HTERT RPE-1 (cell line): ENCODE results near the gene NRXN2.

Source experiments
- in situ Hi-C: fragments of 300-500 bp; cut with MboI; formaldehyde crosslinking; loops from 4 replicates; pipeline ENCODE4 v1.14.3; 2020; ENCODE audit warnings: low sequenced_read_pairs

Gene NRXN2

DNA sequence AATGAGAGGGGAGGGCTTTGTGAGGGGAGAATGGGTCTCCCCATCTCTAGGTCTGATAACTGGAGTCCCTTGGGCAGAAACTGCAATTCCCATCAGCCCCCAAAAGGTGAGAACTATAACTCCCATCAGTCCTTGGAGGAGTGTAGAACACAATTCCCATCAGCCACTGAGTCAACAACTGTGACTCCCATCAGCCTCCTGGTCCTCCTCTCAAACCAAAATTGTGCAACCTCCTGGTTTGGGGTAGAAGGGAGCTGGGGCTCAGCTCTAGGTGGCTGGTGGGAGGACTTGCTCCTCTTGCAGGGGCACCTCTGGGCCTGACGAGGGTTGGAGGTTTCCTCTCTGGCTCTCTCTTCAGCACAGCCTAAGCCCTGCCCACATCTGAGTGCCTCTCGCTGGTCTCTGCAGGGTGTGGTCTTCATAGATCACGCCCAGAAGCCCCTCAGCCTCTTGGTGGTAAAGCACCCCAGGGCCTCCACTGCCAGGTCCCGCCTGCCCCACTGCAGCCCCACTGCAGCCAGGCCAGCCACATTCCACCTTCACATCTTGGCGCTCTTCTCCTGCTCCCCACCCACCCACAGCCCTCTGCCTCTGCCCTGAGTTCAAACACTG lies 113.5 kb downstream of the NRXN2 start:
- in situ Hi-C loops: no loop called here

DNA sequence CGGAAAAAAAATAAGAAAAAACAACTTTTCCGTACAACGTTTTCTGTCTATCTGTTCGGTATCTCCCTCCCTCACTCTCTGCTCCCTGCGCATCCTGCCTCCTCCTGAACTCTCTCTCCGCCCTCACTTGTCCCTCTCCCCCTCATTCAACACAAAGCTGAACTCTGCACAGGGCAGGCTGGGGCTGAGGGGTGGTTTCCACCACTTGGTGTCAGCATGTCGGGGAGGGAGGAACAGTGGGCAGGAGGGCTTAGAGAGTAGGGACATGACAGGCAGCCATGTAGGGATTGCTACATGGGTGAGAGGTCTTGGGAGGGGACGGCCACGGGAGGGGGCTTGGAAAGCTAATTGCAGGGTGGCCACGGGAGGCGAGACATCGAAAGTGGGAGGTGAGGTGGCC lies 114.4 kb downstream of the NRXN2 start:
- in situ Hi-C loops: no loop called here

- in situ Hi-C loops: no loop called here
Observed at GRCh38 chr11:64608046-64608445, 115.0 kb downstream of the NRXN2 start.

DNA sequence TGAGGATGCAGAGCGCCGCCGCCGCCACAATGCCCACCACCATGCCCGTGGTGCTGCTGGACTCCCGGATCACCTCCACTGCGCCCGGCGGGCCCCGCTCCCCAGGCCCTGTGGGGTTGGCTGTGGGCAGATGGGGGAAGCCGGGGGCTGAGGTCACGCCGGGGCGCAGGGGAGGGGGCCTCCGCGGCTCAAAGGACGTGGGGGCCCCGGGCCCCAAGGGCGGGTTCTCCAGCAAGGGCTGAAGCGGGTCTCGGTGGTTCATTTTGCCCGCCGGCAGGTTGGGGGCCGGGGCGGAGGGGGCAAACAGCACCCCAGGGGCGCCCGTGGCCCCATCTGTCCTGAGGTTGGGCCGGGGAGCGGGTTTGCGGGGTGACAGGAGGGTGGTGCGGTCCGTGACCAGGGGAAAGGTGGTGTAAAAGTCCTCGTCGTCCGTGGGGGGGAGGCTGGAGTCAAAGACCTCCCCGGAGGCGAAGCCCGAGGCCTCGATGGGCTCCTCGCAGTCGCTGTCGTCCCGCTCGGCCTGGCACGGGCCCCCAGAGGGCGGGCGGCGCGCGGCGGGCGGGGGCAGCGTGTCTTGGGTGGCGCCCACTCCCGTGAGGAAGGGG lies 115.5 kb downstream of the NRXN2 start:
- in situ Hi-C loops: no loop called here

GRCh38 chr11:64606796-64607380 lies 116.1 kb downstream of the NRXN2 start:
- in situ Hi-C loops: no loop called here

DNA sequence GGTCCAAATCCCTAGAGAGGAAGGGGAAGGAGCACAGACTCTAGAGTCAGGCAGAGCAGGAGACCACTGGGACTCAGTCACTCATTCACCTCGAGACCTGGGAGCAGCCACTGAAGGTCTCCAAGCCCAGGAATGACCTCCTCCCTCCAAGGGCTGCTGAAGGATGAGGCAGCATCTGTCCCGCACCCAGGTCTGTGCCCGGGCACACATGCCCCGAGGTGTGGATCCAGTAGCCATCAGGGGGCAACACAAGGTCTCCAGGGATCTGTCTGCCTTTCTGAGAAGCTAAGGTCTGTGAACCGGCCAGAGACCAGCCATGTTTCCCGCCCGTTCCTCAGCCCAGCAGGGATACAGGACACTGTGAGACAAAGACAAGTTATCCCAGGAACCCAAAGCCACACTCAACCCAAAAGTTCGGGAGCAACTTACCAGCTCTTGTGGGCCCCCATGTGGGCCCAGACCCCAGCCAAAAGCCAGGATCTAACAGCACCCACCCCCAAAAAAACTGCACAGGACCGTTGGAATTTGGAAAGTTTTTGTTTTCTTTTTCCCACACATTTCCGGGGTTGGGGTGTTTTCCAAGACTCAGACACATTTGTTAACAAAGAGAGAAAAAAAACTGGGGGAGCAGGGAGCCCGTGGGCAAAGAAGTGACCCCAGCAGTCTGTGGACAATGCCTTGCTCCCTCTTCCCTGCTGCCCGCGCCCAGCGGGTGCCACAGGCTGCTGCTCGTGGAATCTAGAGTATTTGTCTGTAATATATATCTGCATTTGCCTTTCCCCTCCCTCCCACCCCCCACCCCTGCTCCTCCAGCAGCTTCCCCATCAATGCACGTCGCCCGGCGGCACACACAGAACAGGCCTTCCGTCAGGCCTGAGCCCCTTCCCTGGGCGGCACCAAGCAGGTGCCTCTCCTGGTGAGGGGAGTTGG lies 117.1 kb downstream of the NRXN2 start:
- in situ Hi-C loops: no loop called here

- in situ Hi-C loops: no loop called here
Observed at GRCh38 chr11:64605244-64605560, 117.8 kb downstream of the NRXN2 start.

DNA sequence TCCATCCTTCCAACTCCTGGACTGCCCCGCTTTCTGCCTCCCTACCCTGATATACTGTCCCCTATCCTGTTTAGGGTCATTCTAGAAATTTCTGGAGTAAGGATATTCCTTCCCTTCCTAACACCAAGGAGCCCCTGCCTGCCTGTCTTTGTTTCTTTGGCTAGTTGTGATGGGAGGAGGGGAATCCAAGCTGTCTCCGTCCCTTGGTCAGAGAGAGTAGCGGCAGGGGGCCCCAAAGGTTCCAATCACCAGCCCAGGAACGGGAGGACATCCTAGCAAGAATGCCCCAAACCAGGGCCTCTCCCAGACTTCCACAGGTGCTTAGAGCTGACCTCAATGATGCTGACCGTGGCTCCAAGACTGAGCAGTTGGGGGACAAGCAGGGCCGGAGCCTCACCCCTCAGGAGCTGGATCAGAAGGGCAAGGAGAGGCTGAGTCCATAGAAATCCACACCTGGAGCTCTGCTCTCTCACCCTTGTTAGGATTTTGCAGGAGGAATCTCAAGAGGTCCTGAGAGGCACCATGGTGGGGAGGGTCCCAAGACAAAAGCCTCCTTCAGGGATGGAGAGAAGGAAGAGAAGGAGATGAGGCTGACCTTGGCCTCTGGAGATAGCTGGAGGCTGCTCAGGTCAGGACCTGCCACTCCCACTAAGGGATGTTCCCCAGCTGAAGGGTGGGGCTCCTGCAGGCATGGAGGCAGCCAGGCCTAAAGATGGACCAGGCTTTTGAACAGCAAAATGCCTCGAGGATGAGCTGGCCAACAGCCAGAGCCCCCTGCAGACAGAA lies 118.3 kb downstream of the NRXN2 start:
- in situ Hi-C loops: no loop called here

DNA sequence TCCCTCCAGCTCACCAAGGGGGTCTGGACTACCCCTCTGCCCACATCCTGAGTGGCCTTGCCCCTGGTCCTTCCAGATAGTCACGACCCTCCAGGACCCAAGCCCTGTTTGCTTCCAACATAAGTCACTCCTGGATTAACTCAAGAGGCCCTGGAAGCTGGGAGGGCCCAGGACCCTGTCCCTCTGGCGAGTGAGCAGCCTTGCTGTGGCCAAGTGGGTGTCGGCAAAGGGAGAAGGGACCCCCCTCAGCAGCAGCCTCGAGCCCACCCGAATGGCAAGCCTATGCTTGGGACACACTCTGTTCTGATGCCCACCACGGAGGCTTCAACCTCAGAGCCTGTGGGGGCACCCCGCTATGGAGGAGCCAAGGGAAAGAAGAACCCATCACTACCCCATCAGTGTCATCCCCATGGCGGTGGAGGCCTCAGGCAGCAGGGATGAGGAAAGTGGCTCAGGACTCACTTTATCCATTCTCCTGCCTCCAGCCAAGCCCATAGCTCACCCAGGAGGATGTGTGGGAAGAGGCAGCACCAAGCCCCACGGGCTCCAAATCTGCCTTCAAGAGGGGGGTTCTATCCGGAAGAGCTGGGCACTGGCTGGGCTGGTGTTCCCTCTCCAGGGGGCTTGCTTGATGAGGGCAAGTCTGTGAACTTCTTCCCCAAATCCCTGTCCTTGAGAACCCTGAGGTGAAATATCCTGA lies 119.4 kb downstream of the NRXN2 start:
- in situ Hi-C loops: no loop called here

DNA sequence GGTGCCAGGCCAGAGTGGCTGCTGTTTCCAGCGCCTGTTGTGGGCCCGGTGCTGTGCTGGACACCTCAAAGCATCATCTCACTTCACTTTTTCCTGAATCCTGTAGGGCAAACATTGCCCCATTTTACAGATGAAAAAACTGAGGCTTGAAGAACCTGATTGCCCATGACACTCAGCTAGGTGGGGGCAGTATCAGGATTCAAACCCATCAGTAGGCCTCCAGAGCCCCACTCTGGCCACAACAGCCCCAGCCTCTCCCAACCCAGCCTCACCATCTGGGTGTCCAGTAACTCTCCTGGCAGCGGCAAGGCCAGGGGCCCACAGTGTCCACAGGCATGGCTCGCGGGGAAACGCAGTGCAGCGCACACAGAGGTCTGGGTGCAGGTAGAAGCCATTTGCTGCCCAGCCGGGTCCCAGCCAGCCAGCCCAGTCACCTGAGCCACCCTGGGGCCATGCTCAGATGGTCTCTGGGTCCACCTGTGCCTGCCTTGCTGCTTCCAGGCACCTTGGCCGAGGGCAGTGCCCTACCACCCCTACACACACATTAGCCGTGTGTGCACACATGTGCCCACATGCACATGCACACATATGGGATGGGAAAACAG lies 120.4 kb downstream of the NRXN2 start:
- in situ Hi-C loops: no loop called here

GRCh38 chr11:64601605-64602465 lies 121.2 kb downstream of the NRXN2 start:
- in situ Hi-C loops: no loop called here

DNA sequence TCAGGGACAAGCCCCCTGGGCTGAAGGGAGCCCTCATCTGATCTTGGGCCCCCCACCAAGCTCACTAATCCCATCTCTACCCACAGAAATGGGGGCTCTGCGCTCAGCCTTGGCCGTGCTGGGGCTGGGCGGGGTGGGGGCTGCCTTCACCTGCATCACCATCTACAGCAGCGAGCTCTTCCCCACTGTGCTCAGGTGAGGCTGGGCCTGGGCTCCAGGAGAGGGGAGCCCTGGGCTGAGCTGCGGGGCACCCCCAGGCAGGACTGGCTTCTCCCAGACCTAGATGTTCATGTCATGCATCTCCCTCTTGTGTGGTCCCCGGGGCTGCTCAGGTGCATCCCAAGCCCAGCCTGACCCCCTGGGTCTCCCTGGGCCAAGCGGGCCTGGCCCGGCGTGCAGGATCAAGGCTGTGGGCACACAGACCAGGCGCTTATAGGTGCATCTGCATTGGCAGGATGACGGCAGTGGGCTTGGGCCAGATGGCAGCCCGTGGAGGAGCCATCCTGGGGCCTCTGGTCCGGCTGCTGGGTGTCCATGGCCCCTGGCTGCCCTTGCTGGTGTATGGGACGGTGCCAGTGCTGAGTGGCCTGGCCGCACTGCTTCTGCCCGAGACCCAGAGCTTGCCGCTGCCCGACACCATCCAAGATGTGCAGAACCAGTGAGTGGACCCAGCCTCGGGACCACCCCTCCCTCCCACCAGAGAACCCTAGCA lies 122.6 kb downstream of the NRXN2 start:
- in situ Hi-C loops: no loop called here

- in situ Hi-C loops: no loop called here
Observed at GRCh38 chr11:64599698-64600211, 123.2 kb downstream of the NRXN2 start.

- in situ Hi-C loops: no loop called here
Observed at GRCh38 chr11:64598797-64599697, 124.0 kb downstream of the NRXN2 start.

DNA sequence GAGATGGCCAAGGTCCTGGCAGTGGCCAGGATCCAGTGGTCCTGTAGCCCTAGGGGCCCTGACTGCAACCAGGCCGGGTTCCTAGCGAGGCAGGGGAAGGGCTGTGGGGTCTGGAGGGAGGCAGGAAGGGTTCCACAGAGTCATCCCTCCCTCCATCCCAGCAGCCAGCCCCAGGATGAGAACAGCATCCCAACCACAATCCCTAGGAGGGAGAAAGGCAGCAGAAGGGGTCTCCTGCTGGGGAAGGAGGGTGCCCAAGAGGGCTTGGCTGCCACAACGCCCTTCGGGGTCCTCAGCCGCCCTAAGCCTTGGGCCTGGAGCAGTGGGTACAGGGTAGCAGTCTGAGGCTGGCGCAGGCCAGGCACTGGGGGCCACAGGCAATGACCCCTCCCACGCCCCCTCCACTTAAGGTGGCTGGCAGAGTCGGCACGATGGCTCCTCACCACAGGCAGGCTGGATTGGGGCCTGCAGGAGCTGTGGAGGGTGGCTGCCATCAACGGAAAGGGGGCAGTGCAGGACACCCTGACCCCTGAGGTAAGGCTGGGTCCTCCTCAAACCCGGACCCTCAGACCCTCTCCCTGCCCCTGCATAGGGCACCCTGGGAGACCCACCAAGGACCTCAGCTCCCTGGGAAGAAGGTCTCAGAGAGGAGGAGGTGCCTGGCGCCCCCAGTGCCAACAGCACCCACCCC lies 124.7 kb downstream of the NRXN2 start:
- in situ Hi-C loops: no loop called here

DNA sequence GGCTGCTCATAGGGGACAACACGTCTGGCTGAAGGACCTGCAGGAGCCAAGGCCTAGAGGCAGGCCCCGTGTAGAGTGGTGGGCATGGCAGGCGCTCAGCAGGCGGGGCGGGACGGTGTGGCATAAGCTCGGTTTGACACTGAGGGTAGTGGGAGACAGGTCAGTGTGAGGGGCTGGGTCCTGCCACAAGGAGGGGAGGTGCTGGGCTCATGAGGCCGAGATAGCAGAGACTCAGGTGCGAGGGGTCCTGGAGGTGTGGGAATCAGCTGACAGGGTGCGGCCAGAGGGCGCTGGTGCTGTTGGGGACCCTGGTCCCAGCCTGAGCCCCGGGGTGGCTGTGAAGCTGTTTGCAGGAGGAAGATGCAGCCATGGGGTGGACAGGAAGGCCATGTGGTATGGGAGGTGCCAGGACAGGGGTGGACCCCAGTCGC lies 125.3 kb downstream of the NRXN2 start:
- in situ Hi-C loops: no loop called here
